Measurements from ENCODE around the gene TNFAIP8. TPM values are rescaled to one million over a fixed set of nuclear protein-coding genes. Genes with fewer than 3 reads are reported as not detected.

Gene TNFAIP8
- total RNA-seq, 1 experiment from 2014 or later: 24.1 TPM

GRCh38 chr5:119318256-119318894 lies 37.4 kb upstream of the TNFAIP8 start:
- Mint-ChIP-seq H3K27me3 (ENCODE audit: low read depth) (no peaks in the 10 kb centered on the region), H3K27ac (0 out of 2 replicates have a peak overlapping the region, but pooled peaks have one; percentile 2), H3K4me3 (no peak overlapping the region), H3K9me3 (no peaks in the 10 kb centered on the region), H3K36me3 (no peaks in the 10 kb centered on the region), H3K4me1 (peaks cover 38% of the 10 kb centered on the region)
- ATAC-seq (no peak), DNase-seq (ENCODE audit: low spot score) (no peak)
- POLR2A ChIA-PET: no interaction called here
- CTCF ChIA-PET: no interaction called here
- TF ChIP-seq MAX (CRISPR knock-in tag; IDR thresholded peaks at IDR 0.05): no peak
- no peak for TF ChIP-seq ZNF263 (CRISPR knock-in tag; IDR thresholded peaks at IDR 0.05; ENCODE audit: low read depth)
- no peak for TF ChIP-seq ESRRA (CRISPR knock-in tag; IDR thresholded peaks at IDR 0.05; ENCODE audit: borderline replicate concordance)
- no peak for TF ChIP-seq CTCF (IDR thresholded peaks at IDR 0.05)
- TF ChIP-seq CBFB (CRISPR knock-in tag; IDR thresholded peaks at IDR 0.05; ENCODE audit: low read depth): no peak
- TF ChIP-seq ZNF121 (CRISPR knock-in tag; IDR thresholded peaks at IDR 0.05): no peak
- TF ChIP-seq TCF7 (CRISPR knock-in tag; IDR thresholded peaks at IDR 0.05; ENCODE audit: low read depth): no peak
- TF ChIP-seq USF2 (CRISPR knock-in tag; IDR thresholded peaks at IDR 0.05): no peak
- no peak for TF ChIP-seq ETV6 (CRISPR knock-in tag; IDR thresholded peaks at IDR 0.05)
- no peak for TF ChIP-seq GABPB1 (CRISPR knock-in tag; IDR thresholded peaks at IDR 0.05)
- TF ChIP-seq ZNF396 (CRISPR knock-in tag; IDR thresholded peaks at IDR 0.05; ENCODE audit: borderline replicate concordance): no peak
- TF ChIP-seq ZNF532 (CRISPR knock-in tag; IDR thresholded peaks at IDR 0.05; ENCODE audit: borderline replicate concordance): no peak
- no peak for TF ChIP-seq ZNF232 (CRISPR knock-in tag; IDR thresholded peaks at IDR 0.05)
- TF ChIP-seq, protein P1, sequence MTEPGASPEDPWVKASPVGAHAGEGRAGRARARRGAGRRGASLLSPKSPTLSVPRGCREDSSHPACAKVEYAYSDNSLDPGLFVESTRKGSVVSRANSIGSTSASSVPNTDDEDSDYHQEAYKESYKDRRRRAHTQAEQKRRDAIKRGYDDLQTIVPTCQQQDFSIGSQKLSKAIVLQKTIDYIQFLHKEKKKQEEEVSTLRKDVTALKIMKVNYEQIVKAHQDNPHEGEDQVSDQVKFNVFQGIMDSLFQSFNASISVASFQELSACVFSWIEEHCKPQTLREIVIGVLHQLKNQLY (CRISPR knock-in tag; IDR thresholded peaks at IDR 0.05): no peak
- TF ChIP-seq AFF4 (CRISPR knock-in tag; IDR thresholded peaks at IDR 0.05; ENCODE audit: borderline replicate concordance): no peak
- TF ChIP-seq CREM (CRISPR knock-in tag; IDR thresholded peaks at IDR 0.05): no peak

Data from WTC11 (cell line).